ENCODE data around the gene MYLIP.

- TF ChIP-seq POLR2A (IDR thresholded peaks at IDR 0.05; ENCODE audit: low read depth) (no peak), POLR2AphosphoS5 (IDR thresholded peaks at IDR 0.05) (no peak)
- TF ChIP-seq, protein P1, sequence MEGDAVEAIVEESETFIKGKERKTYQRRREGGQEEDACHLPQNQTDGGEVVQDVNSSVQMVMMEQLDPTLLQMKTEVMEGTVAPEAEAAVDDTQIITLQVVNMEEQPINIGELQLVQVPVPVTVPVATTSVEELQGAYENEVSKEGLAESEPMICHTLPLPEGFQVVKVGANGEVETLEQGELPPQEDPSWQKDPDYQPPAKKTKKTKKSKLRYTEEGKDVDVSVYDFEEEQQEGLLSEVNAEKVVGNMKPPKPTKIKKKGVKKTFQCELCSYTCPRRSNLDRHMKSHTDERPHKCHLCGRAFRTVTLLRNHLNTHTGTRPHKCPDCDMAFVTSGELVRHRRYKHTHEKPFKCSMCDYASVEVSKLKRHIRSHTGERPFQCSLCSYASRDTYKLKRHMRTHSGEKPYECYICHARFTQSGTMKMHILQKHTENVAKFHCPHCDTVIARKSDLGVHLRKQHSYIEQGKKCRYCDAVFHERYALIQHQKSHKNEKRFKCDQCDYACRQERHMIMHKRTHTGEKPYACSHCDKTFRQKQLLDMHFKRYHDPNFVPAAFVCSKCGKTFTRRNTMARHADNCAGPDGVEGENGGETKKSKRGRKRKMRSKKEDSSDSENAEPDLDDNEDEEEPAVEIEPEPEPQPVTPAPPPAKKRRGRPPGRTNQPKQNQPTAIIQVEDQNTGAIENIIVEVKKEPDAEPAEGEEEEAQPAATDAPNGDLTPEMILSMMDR (IDR thresholded peaks at IDR 0.05): no peak
Measured at GRCh38 chr6:16136621-16137450, 8.0 kb downstream of the MYLIP start.
